ENCODE data around the gene RHOC. TPM values are rescaled to one million over a fixed set of nuclear protein-coding genes. Genes with fewer than 3 reads are reported as not detected.

RHOC gene
- total RNA-seq, 1 experiment from 2014 or later = 154 TPM

- no peak for TF ChIP-seq YY1 (IDR thresholded peaks at IDR 0.05; ENCODE audit: extremely low read depth, insufficient replicate concordance, low read depth, low read length)
- TF ChIP-seq, protein P1, sequence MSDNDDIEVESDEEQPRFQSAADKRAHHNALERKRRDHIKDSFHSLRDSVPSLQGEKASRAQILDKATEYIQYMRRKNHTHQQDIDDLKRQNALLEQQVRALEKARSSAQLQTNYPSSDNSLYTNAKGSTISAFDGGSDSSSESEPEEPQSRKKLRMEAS (IDR thresholded peaks at IDR 0.05) = no peak
Observed at GRCh38 chr1:112666946-112667345, 40.0 kb downstream of the RHOC start (continued).

- H3K27me3 ChIP-seq (ENCODE audit: insufficient read depth, low read length) = no peaks in the 10 kb centered on the region
- TF ChIP-seq SIN3A (IDR thresholded peaks at IDR 0.05; ENCODE audit: low read depth) (no peak), CEBPB (IDR thresholded peaks at IDR 0.05; ENCODE audit: low read depth) (no peak)
- TF ChIP-seq, protein P2, sequence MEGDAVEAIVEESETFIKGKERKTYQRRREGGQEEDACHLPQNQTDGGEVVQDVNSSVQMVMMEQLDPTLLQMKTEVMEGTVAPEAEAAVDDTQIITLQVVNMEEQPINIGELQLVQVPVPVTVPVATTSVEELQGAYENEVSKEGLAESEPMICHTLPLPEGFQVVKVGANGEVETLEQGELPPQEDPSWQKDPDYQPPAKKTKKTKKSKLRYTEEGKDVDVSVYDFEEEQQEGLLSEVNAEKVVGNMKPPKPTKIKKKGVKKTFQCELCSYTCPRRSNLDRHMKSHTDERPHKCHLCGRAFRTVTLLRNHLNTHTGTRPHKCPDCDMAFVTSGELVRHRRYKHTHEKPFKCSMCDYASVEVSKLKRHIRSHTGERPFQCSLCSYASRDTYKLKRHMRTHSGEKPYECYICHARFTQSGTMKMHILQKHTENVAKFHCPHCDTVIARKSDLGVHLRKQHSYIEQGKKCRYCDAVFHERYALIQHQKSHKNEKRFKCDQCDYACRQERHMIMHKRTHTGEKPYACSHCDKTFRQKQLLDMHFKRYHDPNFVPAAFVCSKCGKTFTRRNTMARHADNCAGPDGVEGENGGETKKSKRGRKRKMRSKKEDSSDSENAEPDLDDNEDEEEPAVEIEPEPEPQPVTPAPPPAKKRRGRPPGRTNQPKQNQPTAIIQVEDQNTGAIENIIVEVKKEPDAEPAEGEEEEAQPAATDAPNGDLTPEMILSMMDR (IDR thresholded peaks at IDR 0.05 in 2 of 3, conservative IDR thresholded peaks at IDR 0.05 in 1 of 3; ENCODE audit: borderline replicate concordance in 1 of 3, insufficient read depth in 1 of 3, low read depth in 2 of 3, low read length in 2 of 3) = no peak
- H3K36me3 ChIP-seq (ENCODE audit: control insufficient read depth in 1 of 2, insufficient read depth in 2 of 2, low read length in 2 of 2) = peaks cover 36 to 54% of the 10 kb centered on the region in 2 experiments
- peaks cover 5% of the 10 kb centered on the region; the same call in 1 of the 2 replicates for H4K20me1 ChIP-seq (ENCODE audit: insufficient read depth)
- ChIA-PET RAD21 (ENCODE audit: low non-redundant PET in 1 of 2, low total read pairs in 2 of 2, uncharacterized antibody in 2 of 2, unreplicated experiment in 2 of 2) (no interaction called here), CTCF (no interaction called here), POLR2A (no interaction called here)
- no peak overlapping the region for H2AFZ ChIP-seq (ENCODE audit: low read depth, low read length, poor library complexity, severe bottlenecking)
- H3K27ac ChIP-seq (ENCODE audit: low read depth, low read length) = no peak overlapping the region
- H3K9me3 ChIP-seq (ENCODE audit: control insufficient read depth in 1 of 2, insufficient read depth in 1 of 2, low read depth in 1 of 2, low read length in 2 of 2) = no peaks in the 10 kb centered on the region
- H3K4me1 ChIP-seq (ENCODE audit: control insufficient read depth in 1 of 2, insufficient read depth in 2 of 2, low read length in 2 of 2) = no peaks in the 10 kb centered on the region
- no peak overlapping the region for H3K4me3 ChIP-seq (replicated peaks in 1 of 2; ENCODE audit: low read depth in 1 of 2, low read length in 2 of 2)
- ATAC-seq (no peak), DNase-seq (ENCODE audit: low read depth, low spot score) (no peak)
- H3K79me2 ChIP-seq (ENCODE audit: insufficient read depth, low read length) = no peaks in the 10 kb centered on the region
- no peaks in the 10 kb centered on the region for H3K9me2 ChIP-seq (ENCODE audit: insufficient read depth)
- no TSS peak for BruUV-seq (replicated peaks)
- intact Hi-C loops (cut with micrococcal nuclease) = no loop called here
- H3K9ac ChIP-seq (ENCODE audit: low read length) = no peak overlapping the region
- H3K4me2 ChIP-seq (ENCODE audit: low read length) = no peak overlapping the region
Observed at GRCh38 chr1:112665857-112666256, 41.1 kb downstream of the RHOC start.

DNA sequence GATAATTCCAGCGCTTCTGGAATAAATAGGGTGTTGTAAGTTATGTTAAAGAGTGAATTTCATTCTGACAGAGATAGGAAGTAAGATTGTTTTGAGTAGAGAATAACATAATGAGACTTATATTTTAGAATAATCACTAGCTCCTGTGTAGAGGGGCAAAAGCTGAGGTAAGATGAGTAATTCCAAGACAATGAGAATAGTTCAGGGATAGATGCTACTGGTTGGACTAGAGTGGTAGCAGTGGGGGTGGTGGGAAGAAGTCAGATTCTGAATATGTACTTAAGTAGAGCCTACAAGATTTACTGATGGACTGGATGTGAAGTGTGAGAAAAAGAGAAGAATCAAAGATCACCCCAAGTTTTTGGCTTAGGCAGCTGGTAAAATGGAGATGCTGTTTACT is 55.7 kb downstream of the RHOC start:
- Histone ChIP-seq H3K27me3 (ENCODE audit: insufficient read depth, low read length) (no peaks in the 10 kb centered on the region), H3K4me1 (ENCODE audit: control insufficient read depth in 1 of 2, insufficient read depth in 2 of 2, low read length in 2 of 2) (no peaks in the 10 kb centered on the region; a peak in 1 of 4 replicates), H2AFZ (ENCODE audit: low read depth, low read length, poor library complexity, severe bottlenecking) (no peak overlapping the region), H4K20me1 (ENCODE audit: insufficient read depth) (peaks cover 5% of the 10 kb centered on the region; the same call in 1 of the 2 replicates), H3K4me3 (replicated peaks in 1 of 2; ENCODE audit: low read depth in 1 of 2, low read length in 2 of 2) (no peak overlapping the region), H3K36me3 (ENCODE audit: control insufficient read depth in 1 of 2, insufficient read depth in 2 of 2, low read length in 2 of 2) (peaks cover 42 to 46% of the 10 kb centered on the region in 2 experiments), H3K4me2 (ENCODE audit: low read length) (no peak overlapping the region), H3K9me3 (ENCODE audit: control insufficient read depth in 1 of 2, insufficient read depth in 1 of 2, low read depth in 1 of 2, low read length in 2 of 2) (no peaks in the 10 kb centered on the region), H3K9ac (ENCODE audit: low read length) (no peak overlapping the region), H3K9me2 (ENCODE audit: insufficient read depth) (no peaks in the 10 kb centered on the region), H3K79me2 (ENCODE audit: insufficient read depth, low read length) (peaks cover 86% of the 10 kb centered on the region), H3K27ac (ENCODE audit: low read depth, low read length) (no peak overlapping the region)
- RAD21 ChIA-PET (ENCODE audit: low non-redundant PET in 1 of 2, low total read pairs in 2 of 2, uncharacterized antibody in 2 of 2, unreplicated experiment in 2 of 2) = no interaction called here
- DNase-seq (ENCODE audit: low read depth, low spot score) = no peak
- intact Hi-C loops (cut with micrococcal nuclease) = no loop called here
- CTCF ChIA-PET = no interaction called here
- ATAC-seq = no peak
- BruUV-seq (replicated peaks) = no TSS peak
- POLR2A ChIA-PET = no interaction called here
- TF ChIP-seq ZNF274 (IDR thresholded peaks at IDR 0.05; ENCODE audit: low read depth, low read length) = no peak
- TF ChIP-seq EZH2 (IDR thresholded peaks at IDR 0.05) = no peak
- TF ChIP-seq ZFX (IDR thresholded peaks at IDR 0.05) = no peak
- TF ChIP-seq JUND (IDR thresholded peaks at IDR 0.05) = no peak
- TF ChIP-seq SIN3A (IDR thresholded peaks at IDR 0.05; ENCODE audit: low read depth) = no peak
- TF ChIP-seq EZH2phosphoT487 (IDR thresholded peaks at IDR 0.05; ENCODE audit: borderline replicate concordance) = no peak
- TF ChIP-seq SRF (IDR thresholded peaks at IDR 0.05; ENCODE audit: low read depth) = no peak
- no peak for TF ChIP-seq ELF1 (IDR thresholded peaks at IDR 0.05; ENCODE audit: borderline replicate concordance, low read depth)
- TF ChIP-seq, protein P1 (IDR thresholded peaks at IDR 0.05) = no peak
- TF ChIP-seq, protein P3, sequence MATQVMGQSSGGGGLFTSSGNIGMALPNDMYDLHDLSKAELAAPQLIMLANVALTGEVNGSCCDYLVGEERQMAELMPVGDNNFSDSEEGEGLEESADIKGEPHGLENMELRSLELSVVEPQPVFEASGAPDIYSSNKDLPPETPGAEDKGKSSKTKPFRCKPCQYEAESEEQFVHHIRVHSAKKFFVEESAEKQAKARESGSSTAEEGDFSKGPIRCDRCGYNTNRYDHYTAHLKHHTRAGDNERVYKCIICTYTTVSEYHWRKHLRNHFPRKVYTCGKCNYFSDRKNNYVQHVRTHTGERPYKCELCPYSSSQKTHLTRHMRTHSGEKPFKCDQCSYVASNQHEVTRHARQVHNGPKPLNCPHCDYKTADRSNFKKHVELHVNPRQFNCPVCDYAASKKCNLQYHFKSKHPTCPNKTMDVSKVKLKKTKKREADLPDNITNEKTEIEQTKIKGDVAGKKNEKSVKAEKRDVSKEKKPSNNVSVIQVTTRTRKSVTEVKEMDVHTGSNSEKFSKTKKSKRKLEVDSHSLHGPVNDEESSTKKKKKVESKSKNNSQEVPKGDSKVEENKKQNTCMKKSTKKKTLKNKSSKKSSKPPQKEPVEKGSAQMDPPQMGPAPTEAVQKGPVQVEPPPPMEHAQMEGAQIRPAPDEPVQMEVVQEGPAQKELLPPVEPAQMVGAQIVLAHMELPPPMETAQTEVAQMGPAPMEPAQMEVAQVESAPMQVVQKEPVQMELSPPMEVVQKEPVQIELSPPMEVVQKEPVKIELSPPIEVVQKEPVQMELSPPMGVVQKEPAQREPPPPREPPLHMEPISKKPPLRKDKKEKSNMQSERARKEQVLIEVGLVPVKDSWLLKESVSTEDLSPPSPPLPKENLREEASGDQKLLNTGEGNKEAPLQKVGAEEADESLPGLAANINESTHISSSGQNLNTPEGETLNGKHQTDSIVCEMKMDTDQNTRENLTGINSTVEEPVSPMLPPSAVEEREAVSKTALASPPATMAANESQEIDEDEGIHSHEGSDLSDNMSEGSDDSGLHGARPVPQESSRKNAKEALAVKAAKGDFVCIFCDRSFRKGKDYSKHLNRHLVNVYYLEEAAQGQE (IDR thresholded peaks at IDR 0.05; ENCODE audit: low read depth) = no peak

Data from HCT116 (cell line).